HepG2 (cell line): ENCODE data around the gene CELSR3. TPM values are rescaled to one million over a fixed set of nuclear protein-coding genes. Genes with fewer than 3 reads are reported as not detected.
A peak's percentile ranks its signal among the peaks of the same experiment; 100 is the strongest.

ENCODE experiments used
- EEA1 ChIP-seq: sonication (generic); formaldehyde crosslinking; IDR thresholded peaks from 2 replicates; pipeline ENCODE4 v1.5.1; 2020; ENCODE audit warnings: mild to moderate bottlenecking, missing genetic modification reagents, borderline replicate concordance
- ELF4 ChIP-seq: sonication (generic); formaldehyde crosslinking; IDR thresholded peaks from 2 replicates; pipeline ENCODE4 v1.5.0; 2020; ENCODE audit warnings: missing genetic modification reagents, mild to moderate bottlenecking, moderate library complexity, borderline replicate concordance
- FOXC1 ChIP-seq: sonication (generic); formaldehyde crosslinking; IDR thresholded peaks from 2 replicates; pipeline ENCODE4 v1.8.0; 2022; ENCODE audit warnings: mild to moderate bottlenecking, missing genetic modification reagents, borderline replicate concordance
- GLI4 ChIP-seq: sonication (generic); formaldehyde crosslinking; IDR thresholded peaks from 2 replicates; pipeline ENCODE4 v1.5.1; 2020; ENCODE audit warnings: missing genetic modification reagents, mild to moderate bottlenecking, moderate library complexity, borderline replicate concordance
- GZF1 ChIP-seq: sonication (generic); formaldehyde crosslinking; IDR thresholded peaks from 2 replicates; pipeline ENCODE4 v1.5.1; 2020; ENCODE audit warnings: mild to moderate bottlenecking, missing genetic modification reagents
- MED8 ChIP-seq: sonication (generic); formaldehyde crosslinking; IDR thresholded peaks from 2 replicates; pipeline ENCODE4 v1.8.1; 2023; ENCODE audit warnings: mild to moderate bottlenecking, missing genetic modification reagents; ENCODE audit not compliant: insufficient replicate concordance
- NFATC3 ChIP-seq: sonication (generic); formaldehyde crosslinking; IDR thresholded peaks from 2 replicates; pipeline ENCODE4 v1.5.1; 2020; ENCODE audit warnings: mild to moderate bottlenecking, missing genetic modification reagents
- SKIL ChIP-seq: sonication (generic); formaldehyde crosslinking; IDR thresholded peaks from 2 replicates; pipeline ENCODE4 v1.8.0; 2022; ENCODE audit warnings: missing genetic modification reagents, mild to moderate bottlenecking, moderate library complexity, borderline replicate concordance
- SOX6 ChIP-seq, 2 experiments: fragments of 450-650 bp in 1 of 2; sonication (generic) in 1 of 2; formaldehyde crosslinking in 1 of 2; IDR thresholded peaks; 2 replicates each; pipeline versions ENCODE4 v1.4.0 to v1.6.1; 2017 to 2020; ENCODE audit warnings: antibody characterized with exemption in 1 of 2, mild to moderate bottlenecking in 1 of 2, missing genetic modification reagents in 1 of 2
- WIZ ChIP-seq: sonication (generic); formaldehyde crosslinking; IDR thresholded peaks from 2 replicates; pipeline ENCODE4 v1.5.1; 2020; ENCODE audit warnings: mild to moderate bottlenecking, missing genetic modification reagents
- ZBTB33 ChIP-seq: sonication (generic); formaldehyde crosslinking; IDR thresholded peaks from 2 replicates; pipeline ENCODE4 v1.4.0; 2020; ENCODE audit warnings: missing genetic modification reagents
- ZFP41 ChIP-seq: sonication (generic); formaldehyde crosslinking; IDR thresholded peaks from 2 replicates; pipeline ENCODE4 v1.4.0; 2020; ENCODE audit warnings: mild to moderate bottlenecking, missing genetic modification reagents, borderline replicate concordance
- ZKSCAN1 ChIP-seq: fragments of 150-350 bp; IDR thresholded peaks from 2 replicates; pipeline ENCODE4 v1.6.1; 2014; ENCODE audit warnings: low read length
- ZNF205 ChIP-seq: IDR thresholded peaks from 2 replicates; pipeline ENCODE4 v1.6.1; 2018; ENCODE audit warnings: missing biosample characterization, missing genetic modification reagents
- ZNF441 ChIP-seq: sonication (generic); formaldehyde crosslinking; IDR thresholded peaks from 2 replicates; pipeline ENCODE4 v1.7.0; 2021; ENCODE audit warnings: missing genetic modification reagents, borderline replicate concordance
- ZNF879 ChIP-seq: sonication (generic); formaldehyde crosslinking; IDR thresholded peaks from 2 replicates; pipeline ENCODE4 v1.8.1; 2023; ENCODE audit warnings: missing genetic modification reagents
- polyA plus RNA-seq, 8 experiments: library from polyadenylated mRNA; depleted of rRNA in 3 of 8; stranded (reverse) in 7 of 8; unstranded in 1 of 8; fragments of >200 nt; fragmentation: Illumina TruSeq in 4 of 8; extraction: Trizol in 4 of 8; gene quantifications; 2 replicates each; pipeline versions ENCODE4 v1.2.1 to v1.2.3, GENCODE V29; 2011 to 2016; ENCODE audit warnings: low read depth in 4 of 8, missing spikeins in 1 of 8, mixed read lengths in 1 of 8; ENCODE audit not compliant: insufficient read depth in 1 of 8
- total RNA-seq, 5 experiments: library from RNA; depleted of rRNA; stranded (reverse); fragments of >200 nt; fragmentation: Illumina TruSeq; extraction: Trizol; gene quantifications; 2 replicates each; pipeline ENCODE4 v1.2.3, GENCODE V29; 2016; ENCODE audit warnings: low read depth in 1 of 5
- TF ChIP-seq, protein P1 (sequence below): IDR thresholded peaks from 2 replicates; pipeline ENCODE4 v1.6.1; 2016; ENCODE audit warnings: low read depth, control low read depth
- TF ChIP-seq, protein P2 (sequence below): sonication (generic); formaldehyde crosslinking; IDR thresholded peaks from 2 replicates; pipeline ENCODE4 v1.4.0; 2020; ENCODE audit warnings: missing genetic modification reagents
- TF ChIP-seq, protein P3 (sequence below): IDR thresholded peaks from 2 replicates; pipeline ENCODE4 v1.6.1; 2016; ENCODE audit warnings: missing genetic modification reagents, missing compliant biosample characterization

CELSR3 gene
- total and polyA plus RNA-seq, 2 of the 13 experiments (the other 11 are each of a cell fraction or from before 2014, with no cell fraction given), result 5.4 to 6.7 TPM

DNA sequence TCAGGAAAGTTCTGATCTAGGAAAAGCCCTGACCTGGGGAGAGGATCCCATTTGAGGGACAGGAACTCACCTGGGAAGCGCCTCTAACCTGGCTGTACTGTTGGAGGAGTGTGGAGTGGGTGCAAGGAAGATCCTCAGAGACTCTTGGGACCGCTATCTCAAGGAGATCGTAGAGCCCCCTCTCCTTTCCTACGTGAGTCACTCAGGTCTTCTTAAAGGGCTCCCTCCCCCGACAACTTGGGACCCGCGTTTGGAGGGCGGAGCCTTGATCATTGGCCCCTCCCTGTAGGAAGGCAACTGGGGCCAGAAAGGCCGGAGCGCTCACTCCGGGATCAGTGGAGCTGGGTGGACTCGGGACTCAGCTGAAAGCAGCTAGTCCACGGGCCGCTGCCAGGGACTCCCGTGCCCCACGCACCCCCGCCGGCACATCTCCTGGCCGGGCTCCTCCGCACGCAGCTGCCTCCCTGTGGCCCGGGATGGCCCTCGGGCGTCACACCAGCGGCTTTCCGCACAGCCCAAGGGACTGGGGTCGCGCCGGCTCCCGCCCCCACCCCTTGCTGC, 27.9 kb downstream of the CELSR3 start (continued):
- TF ChIP-seq ZBTB33 (no peak), ZKSCAN1 (no peak), EEA1 (peak; percentile 76; the same call in 1 of the 2 replicates), NFATC3 (CRISPR knock-in tag) (0 out of 2 replicates have a peak, but pooled peaks have one; percentile 27), ZFP41 (CRISPR knock-in tag) (0 out of 2 replicates have a peak, but pooled peaks have one; percentile 35), WIZ (0 out of 2 replicates have a peak, but pooled peaks have one; percentile 11), FOXC1 (CRISPR knock-in tag) (0 out of 2 replicates have a peak, but pooled peaks have one; percentile 64), ELF4 (CRISPR knock-in tag) (0 out of 2 replicates have a peak, but pooled peaks have one; percentile 32), SOX6 (IDR thresholded peaks at IDR 0.05) (no peak), SOX6 (CRISPR knock-in tag; IDR thresholded peaks at IDR 0.05) (0 out of 2 replicates have a peak, but pooled peaks have one; percentile 14), ZNF879 (no peak), ZNF205 (CRISPR knock-in tag) (peak; percentile 15; the same call in 1 of the 2 replicates), MED8 (CRISPR knock-in tag) (peak; percentile 33), ZNF441 (CRISPR knock-in tag) (peak; percentile 11; the same call in 1 of the 2 replicates), GLI4 (no peak), GZF1 (CRISPR knock-in tag) (no peak), SKIL (CRISPR knock-in tag) (0 out of 2 replicates have a peak, but pooled peaks have one; percentile 16)
- TF ChIP-seq, protein P1, sequence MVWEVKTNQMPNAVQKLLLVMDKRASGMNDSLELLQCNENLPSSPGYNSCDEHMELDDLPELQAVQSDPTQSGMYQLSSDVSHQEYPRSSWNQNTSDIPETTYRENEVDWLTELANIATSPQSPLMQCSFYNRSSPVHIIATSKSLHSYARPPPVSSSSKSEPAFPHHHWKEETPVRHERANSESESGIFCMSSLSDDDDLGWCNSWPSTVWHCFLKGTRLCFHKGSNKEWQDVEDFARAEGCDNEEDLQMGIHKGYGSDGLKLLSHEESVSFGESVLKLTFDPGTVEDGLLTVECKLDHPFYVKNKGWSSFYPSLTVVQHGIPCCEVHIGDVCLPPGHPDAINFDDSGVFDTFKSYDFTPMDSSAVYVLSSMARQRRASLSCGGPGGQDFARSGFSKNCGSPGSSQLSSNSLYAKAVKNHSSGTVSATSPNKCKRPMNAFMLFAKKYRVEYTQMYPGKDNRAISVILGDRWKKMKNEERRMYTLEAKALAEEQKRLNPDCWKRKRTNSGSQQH, result 0 out of 2 replicates have a peak, but pooled peaks have one; percentile 6
- TF ChIP-seq, protein P2, sequence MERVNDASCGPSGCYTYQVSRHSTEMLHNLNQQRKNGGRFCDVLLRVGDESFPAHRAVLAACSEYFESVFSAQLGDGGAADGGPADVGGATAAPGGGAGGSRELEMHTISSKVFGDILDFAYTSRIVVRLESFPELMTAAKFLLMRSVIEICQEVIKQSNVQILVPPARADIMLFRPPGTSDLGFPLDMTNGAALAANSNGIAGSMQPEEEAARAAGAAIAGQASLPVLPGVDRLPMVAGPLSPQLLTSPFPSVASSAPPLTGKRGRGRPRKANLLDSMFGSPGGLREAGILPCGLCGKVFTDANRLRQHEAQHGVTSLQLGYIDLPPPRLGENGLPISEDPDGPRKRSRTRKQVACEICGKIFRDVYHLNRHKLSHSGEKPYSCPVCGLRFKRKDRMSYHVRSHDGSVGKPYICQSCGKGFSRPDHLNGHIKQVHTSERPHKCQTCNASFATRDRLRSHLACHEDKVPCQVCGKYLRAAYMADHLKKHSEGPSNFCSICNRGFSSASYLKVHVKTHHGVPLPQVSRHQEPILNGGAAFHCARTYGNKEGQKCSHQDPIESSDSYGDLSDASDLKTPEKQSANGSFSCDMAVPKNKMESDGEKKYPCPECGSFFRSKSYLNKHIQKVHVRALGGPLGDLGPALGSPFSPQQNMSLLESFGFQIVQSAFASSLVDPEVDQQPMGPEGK, result peak; percentile 72; the same call in 1 of the 2 replicates
- TF ChIP-seq, protein P3, sequence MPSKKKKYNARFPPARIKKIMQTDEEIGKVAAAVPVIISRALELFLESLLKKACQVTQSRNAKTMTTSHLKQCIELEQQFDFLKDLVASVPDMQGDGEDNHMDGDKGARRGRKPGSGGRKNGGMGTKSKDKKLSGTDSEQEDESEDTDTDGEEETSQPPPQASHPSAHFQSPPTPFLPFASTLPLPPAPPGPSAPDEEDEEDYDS (CRISPR knock-in tag), result peak; percentile 85; the same call in 1 of the 2 replicates
